Esophagus squamous epithelium (tissue), 5 donors: ENCODE data around the gene ZNF429. TPM values are rescaled to one million over a fixed set of nuclear protein-coding genes. Genes with fewer than 3 reads are reported as not detected.

Experiments used
- DNase-seq: peaks from one replicate; lab custom pipeline; 2025; lab: John Stamatoyannopoulos, UW
- H3K27ac ChIP-seq, 4 donors: fragments of 200-600 bp; sonication (generic); one replicate each; pipeline ENCODE4 v1.5.1; 2016 to 2019; ENCODE audit warnings: mild to moderate bottlenecking in 1 of 4
- H3K27me3 ChIP-seq, 4 donors: fragments of 200-600 bp; sonication (generic); 1 replicate in 3 of 4; 2 replicates in 1 of 4; pipeline versions ENCODE4 v1.5.1 to v1.6.0; 2017 to 2021; ENCODE audit warnings: antibody characterized with exemption in 1 of 4
- H3K36me3 ChIP-seq, 3 donors: fragments of 200-600 bp; sonication (generic); one replicate each; pipeline ENCODE4 v1.5.1; 2016 to 2019
- H3K4me1 ChIP-seq, 3 donors: fragments of 200-600 bp; sonication (generic); one replicate each; pipeline ENCODE4 v1.5.1; 2017 to 2019
- H3K4me3 ChIP-seq, 4 donors: fragments of 200-600 bp; sonication (generic); 1 replicate in 3 of 4; 2 replicates in 1 of 4; pipeline ENCODE4 v1.5.1; 2016 to 2019; ENCODE audit warnings: mild to moderate bottlenecking in 2 of 4, moderate library complexity in 1 of 4
- H3K9me3 ChIP-seq, 3 donors: fragments of 200-600 bp; sonication (generic); one replicate each; pipeline ENCODE4 v1.5.1; 2016 to 2019
- POLR2A ChIP-seq, 4 donors: fragments of 450-650 bp; IDR thresholded peaks; one replicate each; pipeline ENCODE4 v1.6.1; 2017; ENCODE audit warnings: antibody characterized with exemption in 4 of 4, mild to moderate bottlenecking in 4 of 4, moderate library complexity in 3 of 4
- WGBS, 2 donors: methylation state at CpG; one replicate each; pipeline ENCODE4 v1.1.5; 2018; 5-methylcytosine and 5-hydroxymethylcytosine counted together
- intact Hi-C: fragments of 100-400 bp; cut with DNase I; formaldehyde crosslinking; loops from one replicate; pipeline ENCODE4 v1.15.0; 2022
- total RNA-seq, 4 donors: library from RNA; depleted of rRNA; stranded (reverse); fragments of >200 nt; gene quantifications; one replicate each; pipeline ENCODE4 v1.1.0, GENCODE V29; 2016
- TF ChIP-seq, protein P1 (sequence below), 6 experiments: fragments of 450-650 bp in 4 of 6; fragments of 200-600 bp in 2 of 6; sonication (generic) in 2 of 6; IDR thresholded peaks; one replicate each; pipeline ENCODE4 v1.5.1; 2016 to 2019; ENCODE audit warnings: antibody characterized with exemption in 6 of 6, mild to moderate bottlenecking in 4 of 6, moderate library complexity in 4 of 6
- donor health status: DM: yes; HTN: yes; CAD: no.

The ZNF429 gene
- total RNA-seq, 4 donors from 2014 or later: 3.1 to 13.7 (median 5.2) TPM

DNA sequence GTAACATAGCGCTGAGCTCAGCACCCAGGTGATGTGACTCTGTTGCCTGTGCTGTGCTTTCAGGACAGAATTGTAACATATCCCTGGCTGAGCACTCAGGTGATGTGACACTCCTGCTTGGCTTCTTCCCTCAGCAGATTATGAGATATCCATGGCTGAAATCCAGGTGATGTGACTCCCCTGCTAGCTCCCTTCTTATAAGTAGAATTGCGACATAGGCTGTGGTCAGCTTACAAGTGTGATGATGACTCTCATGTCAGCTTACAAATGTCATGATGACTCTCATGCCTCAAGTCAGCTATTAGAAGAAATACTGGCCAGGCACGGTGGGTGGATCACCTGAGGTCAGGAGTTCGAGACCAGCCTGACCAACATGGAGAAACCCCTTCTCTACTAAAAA lies 14.3 kb upstream of the ZNF429 start:
- TF ChIP-seq, protein P1, sequence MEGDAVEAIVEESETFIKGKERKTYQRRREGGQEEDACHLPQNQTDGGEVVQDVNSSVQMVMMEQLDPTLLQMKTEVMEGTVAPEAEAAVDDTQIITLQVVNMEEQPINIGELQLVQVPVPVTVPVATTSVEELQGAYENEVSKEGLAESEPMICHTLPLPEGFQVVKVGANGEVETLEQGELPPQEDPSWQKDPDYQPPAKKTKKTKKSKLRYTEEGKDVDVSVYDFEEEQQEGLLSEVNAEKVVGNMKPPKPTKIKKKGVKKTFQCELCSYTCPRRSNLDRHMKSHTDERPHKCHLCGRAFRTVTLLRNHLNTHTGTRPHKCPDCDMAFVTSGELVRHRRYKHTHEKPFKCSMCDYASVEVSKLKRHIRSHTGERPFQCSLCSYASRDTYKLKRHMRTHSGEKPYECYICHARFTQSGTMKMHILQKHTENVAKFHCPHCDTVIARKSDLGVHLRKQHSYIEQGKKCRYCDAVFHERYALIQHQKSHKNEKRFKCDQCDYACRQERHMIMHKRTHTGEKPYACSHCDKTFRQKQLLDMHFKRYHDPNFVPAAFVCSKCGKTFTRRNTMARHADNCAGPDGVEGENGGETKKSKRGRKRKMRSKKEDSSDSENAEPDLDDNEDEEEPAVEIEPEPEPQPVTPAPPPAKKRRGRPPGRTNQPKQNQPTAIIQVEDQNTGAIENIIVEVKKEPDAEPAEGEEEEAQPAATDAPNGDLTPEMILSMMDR (IDR thresholded peaks at IDR 0.05): no peak
- no peak for TF ChIP-seq POLR2A (IDR thresholded peaks at IDR 0.05)

DNA sequence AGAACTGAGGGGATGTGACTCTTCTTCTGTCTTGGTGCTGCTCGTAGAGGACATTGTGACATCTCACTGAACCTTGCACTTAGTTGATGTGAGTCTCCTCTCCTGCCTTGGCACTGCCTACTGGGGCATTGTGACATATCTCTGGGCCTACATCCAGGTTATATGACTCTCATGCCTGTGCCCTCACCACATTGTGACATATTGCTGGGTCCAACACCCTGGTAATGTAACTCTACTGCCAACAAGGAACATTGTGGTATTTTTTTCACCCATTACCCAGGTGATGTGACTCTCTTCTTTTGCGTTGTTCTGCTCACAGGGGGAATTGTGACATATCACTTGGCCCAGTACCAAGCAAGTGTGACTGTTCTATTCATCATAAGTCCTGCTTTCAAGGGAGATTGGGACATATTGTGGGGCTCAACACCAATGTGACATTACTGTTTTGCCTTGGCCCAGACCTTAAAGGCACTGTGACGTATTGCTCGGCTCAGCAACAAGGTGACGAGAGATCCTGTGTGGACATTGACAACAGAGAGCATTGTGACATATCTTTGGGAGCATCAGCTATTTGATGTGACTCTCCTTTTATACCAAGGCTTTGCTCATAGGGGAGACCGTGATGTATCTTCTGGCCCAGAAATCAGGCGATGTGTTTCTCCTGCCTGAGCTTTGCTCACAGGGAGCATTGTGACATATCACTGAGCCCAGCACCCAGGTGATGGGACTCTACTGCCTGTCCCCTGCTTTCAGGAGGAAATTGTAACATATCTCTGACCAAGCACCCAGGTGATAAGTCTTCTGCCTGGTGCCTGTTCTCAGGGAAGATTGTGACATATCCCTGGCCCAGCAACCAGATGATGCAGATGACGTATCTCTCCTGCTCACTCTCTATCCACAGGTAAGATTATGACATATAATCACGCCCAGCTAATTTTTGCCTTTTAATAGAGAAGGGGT lies 12.2 kb upstream of the ZNF429 start:
- no peak for DNase-seq
- Histone ChIP-seq H3K36me3 (no peaks in the 10 kb centered on the region), H3K27ac (no peak overlapping the region), H3K4me1 (no peaks in the 10 kb centered on the region), H3K4me3 (no peak overlapping the region), H3K27me3 (no peaks in the 10 kb centered on the region), H3K9me3 (peaks cover 0 to 21% (median 0%) of the 10 kb centered on the region in 3 donors)
- intact Hi-C loops: no loop called here
- 82 to 83% methylated on average over 5 to 9 of the region's 9 CpGs for WGBS, 2 donors
- no peak for TF ChIP-seq POLR2A (IDR thresholded peaks at IDR 0.05)
- TF ChIP-seq, protein P1 (IDR thresholded peaks at IDR 0.05): no peak

More for the DNA sequence above, 14.3 kb upstream of the ZNF429 start:
- no peak overlapping the region for H3K4me3 ChIP-seq
- intact Hi-C loops: no loop called here
- H3K36me3 ChIP-seq: no peaks in the 10 kb centered on the region
- no peaks in the 10 kb centered on the region for H3K27me3 ChIP-seq
- H3K9me3 ChIP-seq: peaks cover 0 to 25% (median 0%) of the 10 kb centered on the region in 3 donors
- no peak overlapping the region for H3K27ac ChIP-seq
- WGBS, 2 donors: 56 to 86% methylated on average over 3 of the region's 4 CpGs
- DNase-seq: no peak
- no peaks in the 10 kb centered on the region for H3K4me1 ChIP-seq

DNA sequence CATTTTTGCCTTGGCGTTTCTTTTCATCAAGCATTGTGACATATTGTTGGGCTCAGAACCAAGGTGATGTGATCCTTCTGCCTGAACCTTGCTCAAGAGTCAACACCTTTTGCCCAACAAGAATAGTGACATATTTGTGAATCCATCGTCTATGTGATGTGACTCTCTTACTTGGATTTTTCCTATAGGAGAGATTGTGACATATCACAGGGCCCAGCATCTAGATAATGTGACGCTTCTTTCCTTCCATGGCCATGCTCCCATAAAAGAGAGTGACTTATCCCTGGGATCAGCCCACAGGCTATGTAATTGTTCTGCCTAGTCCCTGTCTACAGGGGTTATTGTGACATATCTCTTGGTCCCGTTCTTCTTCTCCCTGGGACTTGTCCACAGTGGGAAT lies 8.5 kb upstream of the ZNF429 start:
- Histone ChIP-seq H3K27ac (no peak overlapping the region), H3K9me3 (peaks cover 0 to 10% (median 0%) of the 10 kb centered on the region in 3 donors), H3K4me3 (no peak overlapping the region), H3K4me1 (no peaks in the 10 kb centered on the region), H3K27me3 (no peaks in the 10 kb centered on the region), H3K36me3 (no peaks in the 10 kb centered on the region)
- 82 to 84% methylated on average over 4 of the region's 4 CpGs for WGBS, 2 donors
- intact Hi-C loops: no loop called here
- TF ChIP-seq, protein P1 (IDR thresholded peaks at IDR 0.05): no peak
- TF ChIP-seq POLR2A (IDR thresholded peaks at IDR 0.05): no peak
- no peak for DNase-seq

DNA sequence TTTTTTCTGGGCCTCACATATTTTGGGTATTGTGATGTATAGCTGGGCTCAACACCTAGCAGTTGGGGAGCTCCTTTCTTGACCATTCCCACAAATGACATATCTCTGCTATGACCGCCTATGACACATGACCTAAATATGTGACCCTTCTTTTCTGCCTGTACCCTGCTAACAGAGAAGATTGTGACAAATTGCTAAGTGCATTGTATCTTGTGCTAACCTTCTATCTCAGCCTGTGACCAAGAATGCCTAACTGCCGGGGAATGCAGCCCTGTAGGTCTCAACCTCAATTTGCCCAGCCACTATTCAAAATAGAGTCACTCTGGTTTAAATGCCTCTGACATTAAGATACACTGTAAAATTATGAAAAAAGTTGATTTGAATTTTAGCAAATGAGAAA lies 6.8 kb upstream of the ZNF429 start:
- 67 to 100% methylated on average over 2 of the region's 2 CpGs for WGBS, 2 donors
- intact Hi-C loops: no loop called here

More for the DNA sequence above, 6.8 kb upstream of the ZNF429 start:
- Histone ChIP-seq H3K36me3 (no peaks in the 10 kb centered on the region), H3K4me3 (no peak overlapping the region), H3K9me3 (peaks cover 0 to 8% (median 0%) of the 10 kb centered on the region in 3 donors), H3K27me3 (no peaks in the 10 kb centered on the region), H3K4me1 (no peaks in the 10 kb centered on the region), H3K27ac (no peak overlapping the region)
- TF ChIP-seq, protein P1 (IDR thresholded peaks at IDR 0.05): no peak
- TF ChIP-seq POLR2A (IDR thresholded peaks at IDR 0.05): no peak
- DNase-seq: no peak
